HepG2 (cell line): Measurements from ENCODE around the gene MRFAP1L1. TPM values are rescaled to one million over a fixed set of nuclear protein-coding genes. Genes with fewer than 3 reads are reported as not detected.
A peak's percentile ranks its signal among the peaks of the same experiment; 100 is the strongest.

Experiments
- ATAC-seq: fragments of 200-7000 bp; cut with Tn5 transposase; 3 replicates; pipeline ENCODE4 v1.9.1; 2020; ENCODE audit warnings: mild to moderate bottlenecking, moderate library complexity
- BruUV-seq: library from RNA; stranded (reverse); fragments of 400-500 nt; replicated peaks from 2 replicates; lab custom pipeline; 2021; lab: Mats Ljungman, UMichigan
- CTCF ChIA-PET: fragments of 300-600 bp; formaldehyde crosslinking; extraction: SDS; loops from one replicate; lab custom pipeline; 2021; ENCODE audit warnings: low total read pairs, inconsistent platforms, low intra/inter-chr PET ratio; lab: Yijun Ruan, JAX
- POLR2A ChIA-PET: fragments of 350-600 bp; sonication (Branson Sonifier 250); formaldehyde crosslinking; loops from one replicate; lab custom pipeline; 2020; ENCODE audit warnings: antibody characterized with exemption, inconsistent platforms; lab: Yijun Ruan, JAX
- DNase-seq: peaks from one replicate; pipeline ENCODE4 v3.0.0-alpha.2; 2015; ENCODE audit warnings: low spot score
- FAIRE-seq: peaks from 3 replicates; lab custom pipeline; 2011; peaks lifted over from hg19 to GRCh38; lab: Jason Lieb, UNC
- H2AFZ ChIP-seq: one replicate; pipeline ENCODE4 v1.6.1; 2011; ENCODE audit warnings: low read length, inconsistent platforms
- H3K27ac ChIP-seq: fragments of 300-600 bp; 3 replicates; pipeline ENCODE4 v1.8.0; 2011; ENCODE audit warnings: mixed run types, mild to moderate bottlenecking, mixed read lengths, low read length, inconsistent platforms; ENCODE audit not compliant: insufficient read depth; ENCODE audit errors: extremely low read length
- H3K27me3 ChIP-seq, 2 experiments: fragments of 200-600 bp in 1 of 2; 2 replicates in 1 of 2; 3 replicates in 1 of 2; pipeline versions ENCODE4 v1.6.0 to v1.8.0; 2011; ENCODE audit warnings: low read length in 2 of 2, mild to moderate bottlenecking in 2 of 2, moderate library complexity in 2 of 2, inconsistent platforms in 1 of 2; ENCODE audit not compliant: insufficient read depth in 2 of 2, control insufficient read depth in 1 of 2
- H3K36me3 ChIP-seq, 2 experiments: fragments of 200-600 bp in 1 of 2; replicated peaks in 1 of 2; 2 replicates in 1 of 2; 3 replicates in 1 of 2; pipeline versions ENCODE4 v1.5.1 to v1.8.0; 2011; ENCODE audit warnings: low read length in 2 of 2, inconsistent platforms in 1 of 2; ENCODE audit not compliant: insufficient read depth in 2 of 2, control insufficient read depth in 1 of 2
- H3K4me1 ChIP-seq: 2 replicates; pipeline ENCODE4 v1.5.1; 2012; ENCODE audit warnings: low read length, inconsistent platforms; ENCODE audit not compliant: insufficient read depth
- H3K4me2 ChIP-seq: 2 replicates; pipeline ENCODE4 v1.6.0; 2011; ENCODE audit warnings: low read depth, low read length, inconsistent platforms
- H3K4me3 ChIP-seq, 3 experiments: fragments of 200-600 bp in 1 of 3; sonication (generic), shearing (Covaris generic) in 1 of 3; replicated peaks in 1 of 3; 2 replicates each; pipeline ENCODE4 v1.5.1; 2011 to 2016; ENCODE audit warnings: low read length in 3 of 3, inconsistent platforms in 2 of 3, low read depth in 2 of 3, mild to moderate bottlenecking in 2 of 3, control low read depth in 1 of 3, mixed read lengths in 1 of 3; ENCODE audit not compliant: insufficient read depth in 1 of 3
- H3K79me2 ChIP-seq: one replicate; pipeline ENCODE4 v1.6.1; 2011; ENCODE audit warnings: low read length, inconsistent platforms; ENCODE audit not compliant: insufficient read depth
- H3K9ac ChIP-seq: 2 replicates; pipeline ENCODE4 v1.6.0; 2011; ENCODE audit warnings: mild to moderate bottlenecking, low read depth, low read length, inconsistent platforms; ENCODE audit not compliant: insufficient read depth
- H3K9me3 ChIP-seq: 2 replicates; pipeline ENCODE4 v1.5.1; 2012; ENCODE audit warnings: mild to moderate bottlenecking, low read length
- H4K20me1 ChIP-seq: 2 replicates; pipeline ENCODE4 v1.6.0; 2011; ENCODE audit warnings: inconsistent platforms, mild to moderate bottlenecking, low read length, moderate library complexity; ENCODE audit not compliant: insufficient read depth
- FOXK1 ChIP-seq: sonication (generic); formaldehyde crosslinking; IDR thresholded peaks from 2 replicates; pipeline ENCODE4 v1.4.0; 2020; ENCODE audit warnings: low read depth, missing genetic modification reagents, borderline replicate concordance
- FOXO1 ChIP-seq: sonication (generic); formaldehyde crosslinking; IDR thresholded peaks from 2 replicates; pipeline ENCODE4 v1.4.0; 2020; ENCODE audit warnings: missing genetic modification reagents
- GABPB1 ChIP-seq: IDR thresholded peaks from 2 replicates; pipeline ENCODE4 v1.6.1; 2016; ENCODE audit warnings: mild to moderate bottlenecking, missing genetic modification reagents, moderate library complexity, missing compliant biosample characterization
- MAFG ChIP-seq: sonication (generic); formaldehyde crosslinking; IDR thresholded peaks from 2 replicates; pipeline ENCODE4 v1.5.1; 2020; ENCODE audit warnings: mild to moderate bottlenecking, missing genetic modification reagents
- MAX ChIP-seq: IDR thresholded peaks from 2 replicates; pipeline ENCODE4 v1.6.1; 2012; ENCODE audit warnings: inconsistent platforms
- MIER2 ChIP-seq: IDR thresholded peaks from 2 replicates; pipeline ENCODE4 v1.6.1; 2016; ENCODE audit warnings: missing biosample characterization, missing genetic modification reagents
- MYC ChIP-seq: sonication (generic); formaldehyde crosslinking; IDR thresholded peaks from 2 replicates; pipeline ENCODE4 v1.9.0; 2021; ENCODE audit warnings: missing genetic modification reagents, borderline replicate concordance
- PATZ1 ChIP-seq: sonication (generic); formaldehyde crosslinking; IDR thresholded peaks from 2 replicates; pipeline ENCODE4 v1.4.0; 2020; ENCODE audit warnings: missing genetic modification reagents
- PHF20 ChIP-seq: sonication (generic); formaldehyde crosslinking; IDR thresholded peaks from 2 replicates; pipeline ENCODE4 v1.5.0; 2020; ENCODE audit warnings: mild to moderate bottlenecking, missing genetic modification reagents
- RBFOX2 ChIP-seq: fragments of 200-400 bp; formaldehyde crosslinking; IDR thresholded peaks from 2 replicates; pipeline ENCODE4 v1.6.1; 2017; ENCODE audit warnings: low read depth, mild to moderate bottlenecking, low read length
- TEAD2 ChIP-seq: sonication (generic); formaldehyde crosslinking; IDR thresholded peaks from 2 replicates; pipeline ENCODE4 v1.9.0; 2021; ENCODE audit warnings: missing genetic modification reagents
- ZBTB38 ChIP-seq: sonication (generic); formaldehyde crosslinking; IDR thresholded peaks from 2 replicates; pipeline ENCODE4 v1.5.1; 2020; ENCODE audit warnings: mild to moderate bottlenecking, missing genetic modification reagents
- ZNF138 ChIP-seq: sonication (generic); formaldehyde crosslinking; IDR thresholded peaks from 2 replicates; pipeline ENCODE4 v1.5.0; 2020; ENCODE audit warnings: mild to moderate bottlenecking, low read depth, missing genetic modification reagents
- ZNF263 ChIP-seq: sonication (generic); formaldehyde crosslinking; IDR thresholded peaks from 2 replicates; pipeline ENCODE4 v1.4.0; 2020; ENCODE audit warnings: missing genetic modification reagents
- ZSCAN21 ChIP-seq: sonication (generic); formaldehyde crosslinking; IDR thresholded peaks from 2 replicates; pipeline ENCODE4 v1.8.0; 2022; ENCODE audit warnings: mild to moderate bottlenecking, missing genetic modification reagents, moderate library complexity, borderline replicate concordance
- WGBS: methylation state at CpG from one replicate; pipeline ENCODE4 v1.1.6; 2017; ENCODE audit warnings: low lambda C conversion rate; 5-methylcytosine and 5-hydroxymethylcytosine counted together
- in situ Hi-C: cut with HindIII; loops from 2 replicates; pipeline ENCODE4 v1.10.0; 2017; ENCODE audit warnings: low pct_unique_long_range_greater_than_20kb; ENCODE audit not compliant: extremely low pct_ligation_motif_present
- intact Hi-C: fragments of 100-400 bp; cut with micrococcal nuclease; formaldehyde crosslinking; loops from one replicate; pipeline ENCODE4 v1.10.0; 2022; ENCODE audit not compliant: unreplicated experiment
- polyA plus RNA-seq, 8 experiments: library from polyadenylated mRNA; depleted of rRNA in 3 of 8; stranded (reverse) in 7 of 8; unstranded in 1 of 8; fragments of >200 nt; fragmentation: Illumina TruSeq in 4 of 8; extraction: Trizol in 4 of 8; gene quantifications; 2 replicates each; pipeline versions ENCODE4 v1.2.1 to v1.2.3, GENCODE V29; 2011 to 2016; ENCODE audit warnings: low read depth in 4 of 8, missing spikeins in 1 of 8, mixed read lengths in 1 of 8; ENCODE audit not compliant: insufficient read depth in 1 of 8
- total RNA-seq, 5 experiments: library from RNA; depleted of rRNA; stranded (reverse); fragments of >200 nt; fragmentation: Illumina TruSeq; extraction: Trizol; gene quantifications; 2 replicates each; pipeline ENCODE4 v1.2.3, GENCODE V29; 2016; ENCODE audit warnings: low read depth in 1 of 5
- TF ChIP-seq, protein P1 (sequence below): sonication (generic); formaldehyde crosslinking; IDR thresholded peaks from 2 replicates; pipeline ENCODE4 v1.5.1; 2020; ENCODE audit warnings: mild to moderate bottlenecking, missing genetic modification reagents, moderate library complexity

Gene MRFAP1L1
- total and polyA plus RNA-seq, 2 of the 13 experiments (the other 11 are each of a cell fraction or from before 2014, with no cell fraction given), result 44.8 to 76.6 TPM

DNA sequence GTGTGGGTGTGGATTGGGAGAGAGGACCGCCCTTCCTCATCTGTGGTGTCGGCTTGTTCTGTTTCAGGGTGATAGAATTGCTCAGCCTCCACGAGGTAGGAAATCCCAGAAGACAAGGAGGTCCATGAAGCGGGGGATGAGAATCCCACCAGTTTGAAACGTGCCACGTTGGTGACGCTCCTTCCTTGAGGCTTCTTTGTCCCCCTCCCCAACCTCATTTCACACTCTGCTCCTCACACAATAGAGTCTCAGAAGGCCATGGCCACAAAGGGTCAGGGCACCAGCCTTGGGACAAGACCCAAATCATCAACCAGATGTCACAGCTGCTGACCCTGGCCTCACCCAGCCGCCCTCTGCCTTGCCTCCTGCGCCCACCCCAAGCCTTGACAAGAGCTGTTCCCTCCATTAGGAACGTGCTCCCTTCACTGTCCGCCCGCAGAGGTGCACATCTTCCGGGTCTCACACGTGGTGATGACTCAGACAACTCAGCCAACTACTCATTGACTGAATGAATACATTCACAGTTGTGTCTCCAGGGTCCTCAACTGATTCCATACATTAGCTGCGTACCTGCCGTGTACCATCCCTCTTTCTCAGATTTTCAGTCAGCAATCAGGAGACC lies 24.6 kb upstream of the MRFAP1L1 start:
- FAIRE-seq, result no peak
- intact Hi-C loops, result loop anchor here (5.0 kb wide), 1 partner anchor 48 kb away; the partner anchor contains the start of gene KIAA0232
- TF ChIP-seq PATZ1 (CRISPR knock-in tag) (no peak), MAFG (CRISPR knock-in tag) (no peak), ZBTB38 (peak; percentile 97), GABPB1 (CRISPR knock-in tag) (peak; percentile 20; the same call in 1 of the 2 replicates), RBFOX2 (0 out of 2 replicates have a peak, but pooled peaks have one; percentile 17), MYC (CRISPR knock-in tag) (peak; percentile 34; the same call in 1 of the 2 replicates), FOXO1 (CRISPR knock-in tag) (no peak), ZNF263 (CRISPR knock-in tag) (peak; percentile 86), TEAD2 (CRISPR knock-in tag) (no peak), PHF20 (CRISPR knock-in tag) (0 out of 2 replicates have a peak, but pooled peaks have one; percentile 3), ZNF138 (peak; percentile 42; the same call in 1 of the 2 replicates), MAX (peak; percentile 67), ZSCAN21 (0 out of 2 replicates have a peak, but pooled peaks have one; percentile 67), MIER2 (CRISPR knock-in tag) (no peak), FOXK1 (CRISPR knock-in tag) (no peak)
- TF ChIP-seq, protein P1, sequence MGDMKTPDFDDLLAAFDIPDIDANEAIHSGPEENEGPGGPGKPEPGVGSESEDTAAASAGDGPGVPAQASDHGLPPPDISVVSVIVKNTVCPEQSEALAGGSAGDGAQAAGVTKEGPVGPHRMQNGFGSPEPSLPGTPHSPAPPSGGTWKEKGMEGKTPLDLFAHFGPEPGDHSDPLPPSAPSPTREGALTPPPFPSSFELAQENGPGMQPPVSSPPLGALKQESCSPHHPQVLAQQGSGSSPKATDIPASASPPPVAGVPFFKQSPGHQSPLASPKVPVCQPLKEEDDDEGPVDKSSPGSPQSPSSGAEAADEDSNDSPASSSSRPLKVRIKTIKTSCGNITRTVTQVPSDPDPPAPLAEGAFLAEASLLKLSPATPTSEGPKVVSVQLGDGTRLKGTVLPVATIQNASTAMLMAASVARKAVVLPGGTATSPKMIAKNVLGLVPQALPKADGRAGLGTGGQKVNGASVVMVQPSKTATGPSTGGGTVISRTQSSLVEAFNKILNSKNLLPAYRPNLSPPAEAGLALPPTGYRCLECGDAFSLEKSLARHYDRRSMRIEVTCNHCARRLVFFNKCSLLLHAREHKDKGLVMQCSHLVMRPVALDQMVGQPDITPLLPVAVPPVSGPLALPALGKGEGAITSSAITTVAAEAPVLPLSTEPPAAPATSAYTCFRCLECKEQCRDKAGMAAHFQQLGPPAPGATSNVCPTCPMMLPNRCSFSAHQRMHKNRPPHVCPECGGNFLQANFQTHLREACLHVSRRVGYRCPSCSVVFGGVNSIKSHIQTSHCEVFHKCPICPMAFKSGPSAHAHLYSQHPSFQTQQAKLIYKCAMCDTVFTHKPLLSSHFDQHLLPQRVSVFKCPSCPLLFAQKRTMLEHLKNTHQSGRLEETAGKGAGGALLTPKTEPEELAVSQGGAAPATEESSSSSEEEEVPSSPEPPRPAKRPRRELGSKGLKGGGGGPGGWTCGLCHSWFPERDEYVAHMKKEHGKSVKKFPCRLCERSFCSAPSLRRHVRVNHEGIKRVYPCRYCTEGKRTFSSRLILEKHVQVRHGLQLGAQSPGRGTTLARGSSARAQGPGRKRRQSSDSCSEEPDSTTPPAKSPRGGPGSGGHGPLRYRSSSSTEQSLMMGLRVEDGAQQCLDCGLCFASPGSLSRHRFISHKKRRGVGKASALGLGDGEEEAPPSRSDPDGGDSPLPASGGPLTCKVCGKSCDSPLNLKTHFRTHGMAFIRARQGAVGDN, result peak; percentile 52

More for the DNA sequence above, 24.6 kb upstream of the MRFAP1L1 start:
- WGBS, result 83% methylated on average over 16 of the region's 16 CpGs
- in situ Hi-C loops, result no loop called here
- ChIA-PET POLR2A (interaction anchor here (1.4 to 4.1 kb wide), 6 partner anchors 14 to 38 kb away, joined by 5 to 68 read pairs (median 6); partner anchors contain the start of gene BLOC1S4), CTCF (no interaction called here)
- Histone ChIP-seq H3K4me2 (peak overlapping the region; percentile 75), H3K79me2 (no peaks in the 10 kb centered on the region), H3K4me3 (peak overlapping the region in 1 of 3 experiments; percentile 61; a peak in 2 of 6 replicates), H2AFZ (no peak overlapping the region), H3K27ac (peak overlapping the region; percentile 96), H3K27me3 (no peaks in the 10 kb centered on the region), H3K36me3 (no peaks in the 10 kb centered on the region), H4K20me1 (no peaks in the 10 kb centered on the region), H3K4me1 (peaks cover 58% of the 10 kb centered on the region), H3K9me3 (no peaks in the 10 kb centered on the region), H3K9ac (0 out of 2 replicates have a peak overlapping the region, but pooled peaks have one; percentile 12)
- ATAC-seq, result no peak; the same call in 2 of the 3 replicates
- BruUV-seq, result no TSS peak
- no peak for DNase-seq
